Measurements from ENCODE around the gene IFNL2. TPM values are rescaled to one million over a fixed set of nuclear protein-coding genes. Genes with fewer than 3 reads are reported as not detected.
"Not testable (repeated sequence)": the region's sequence is repeated elsewhere in the genome, so short reads cannot be mapped to it uniquely, and the experiment has no call there.

Gene IFNL2
- total RNA-seq, 1 experiment from 2014 or later: not detected

DNA sequence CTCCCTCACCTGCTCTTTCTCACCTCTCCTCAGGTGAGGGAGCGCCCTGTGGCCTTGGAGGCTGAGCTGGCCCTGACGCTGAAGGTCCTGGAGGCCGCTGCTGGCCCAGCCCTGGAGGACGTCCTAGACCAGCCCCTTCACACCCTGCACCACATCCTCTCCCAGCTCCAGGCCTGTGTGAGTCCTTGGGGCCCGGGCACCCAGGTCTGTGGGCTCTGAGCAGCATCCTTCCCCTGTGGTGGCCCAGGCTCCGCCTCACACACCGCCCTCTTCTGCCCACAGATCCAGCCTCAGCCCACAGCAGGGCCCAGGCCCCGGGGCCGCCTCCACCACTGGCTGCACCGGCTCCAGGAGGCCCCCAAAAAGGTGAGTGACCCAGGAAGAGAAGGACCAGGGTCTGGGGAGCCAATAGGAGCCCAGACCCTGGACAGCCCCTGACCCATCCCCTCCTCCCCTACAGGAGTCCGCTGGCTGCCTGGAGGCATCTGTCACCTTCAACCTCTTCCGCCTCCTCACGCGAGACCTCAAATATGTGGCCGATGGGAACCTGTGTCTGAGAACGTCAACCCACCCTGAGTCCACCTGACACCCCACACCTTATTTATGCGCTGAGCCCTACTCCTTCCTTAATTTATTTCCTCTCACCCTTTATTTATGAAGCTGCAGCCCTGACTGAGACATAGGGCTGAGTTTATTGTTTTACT, 29.9 kb downstream of the IFNL2 start:
- DNase-seq (ENCODE audit: low read depth): no peak

DNA sequence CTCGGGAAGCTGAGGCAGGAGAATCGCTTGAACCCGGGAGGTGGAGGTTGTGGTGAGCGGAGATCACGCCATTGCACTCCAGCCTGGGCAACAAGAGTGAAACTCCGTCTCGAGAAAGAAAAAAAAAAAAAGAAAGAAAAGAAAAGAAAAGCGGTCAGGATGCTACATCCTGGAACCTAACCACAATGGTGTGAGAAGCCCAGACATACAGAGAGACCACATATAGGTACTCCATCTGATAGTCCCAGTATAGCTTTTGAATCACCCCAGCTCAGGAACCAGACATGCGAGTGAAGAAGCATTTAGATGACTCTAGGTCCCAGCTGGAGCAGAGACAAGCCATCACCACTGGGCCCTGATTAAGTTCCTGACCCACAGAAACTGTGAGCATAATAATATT, 31.2 kb downstream of the IFNL2 start:
- no peak for DNase-seq (ENCODE audit: low read depth)

DNA sequence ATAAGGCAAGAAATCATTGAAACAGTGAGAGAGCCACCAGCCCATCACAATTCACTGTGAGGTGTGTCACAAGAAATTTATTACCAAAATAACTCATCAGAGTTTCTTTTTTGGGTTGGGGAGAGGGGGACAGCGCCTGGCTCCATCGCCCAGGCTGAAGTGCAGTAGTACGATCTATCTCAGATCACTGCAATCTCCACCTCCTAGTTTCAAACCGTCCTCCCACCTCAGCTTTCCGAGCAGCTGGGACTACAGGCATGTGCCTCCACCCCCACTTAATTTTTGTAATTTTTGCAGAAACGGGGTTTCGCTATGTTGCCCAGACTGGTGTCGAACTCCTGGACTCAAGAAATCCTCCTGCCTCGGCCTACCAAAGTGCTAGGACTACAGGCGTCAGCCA, 31.6 kb downstream of the IFNL2 start:
- no peak for DNase-seq (ENCODE audit: low read depth)

DNA sequence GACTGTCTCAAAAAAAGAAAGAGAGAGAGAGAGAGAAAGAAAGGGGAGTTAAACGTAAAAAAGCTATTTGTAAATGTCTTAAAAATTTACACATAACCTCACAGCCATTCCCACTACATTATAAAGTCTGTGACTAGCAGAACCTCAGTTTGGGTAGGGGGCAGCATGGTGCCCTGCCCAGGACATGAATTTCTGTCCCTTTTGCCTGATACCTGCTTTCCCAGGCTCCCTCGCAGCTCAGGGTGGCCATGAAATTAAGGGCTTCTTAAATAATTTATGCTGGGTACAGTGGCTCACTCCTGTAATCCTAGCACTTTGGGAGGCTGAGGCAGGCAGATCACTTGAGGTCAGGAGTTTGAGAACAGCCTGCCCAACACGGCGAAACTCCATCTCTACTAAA, 32.8 kb downstream of the IFNL2 start:
- DNase-seq (ENCODE audit: low read depth): no peak

DNA sequence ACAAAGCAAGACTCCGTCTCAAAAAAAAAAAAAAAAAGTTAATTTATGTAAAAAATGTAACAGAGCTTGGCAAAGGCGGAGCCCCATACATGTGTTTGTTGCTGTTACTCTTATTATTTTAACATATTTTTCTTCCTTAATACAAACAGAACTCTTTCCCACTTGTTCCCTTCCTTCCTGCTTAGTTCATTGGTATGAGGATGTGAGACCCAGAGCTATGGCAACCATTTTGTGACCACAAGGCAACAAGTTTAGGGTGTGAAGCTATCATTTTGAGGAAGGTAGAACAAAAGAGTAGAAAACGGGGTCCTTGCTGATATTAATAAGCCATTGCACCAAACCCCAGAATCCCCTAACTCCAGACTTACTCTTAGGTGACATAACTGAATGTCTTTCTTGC, 33.4 kb downstream of the IFNL2 start:
- no peak for DNase-seq (ENCODE audit: low read depth)

DNA sequence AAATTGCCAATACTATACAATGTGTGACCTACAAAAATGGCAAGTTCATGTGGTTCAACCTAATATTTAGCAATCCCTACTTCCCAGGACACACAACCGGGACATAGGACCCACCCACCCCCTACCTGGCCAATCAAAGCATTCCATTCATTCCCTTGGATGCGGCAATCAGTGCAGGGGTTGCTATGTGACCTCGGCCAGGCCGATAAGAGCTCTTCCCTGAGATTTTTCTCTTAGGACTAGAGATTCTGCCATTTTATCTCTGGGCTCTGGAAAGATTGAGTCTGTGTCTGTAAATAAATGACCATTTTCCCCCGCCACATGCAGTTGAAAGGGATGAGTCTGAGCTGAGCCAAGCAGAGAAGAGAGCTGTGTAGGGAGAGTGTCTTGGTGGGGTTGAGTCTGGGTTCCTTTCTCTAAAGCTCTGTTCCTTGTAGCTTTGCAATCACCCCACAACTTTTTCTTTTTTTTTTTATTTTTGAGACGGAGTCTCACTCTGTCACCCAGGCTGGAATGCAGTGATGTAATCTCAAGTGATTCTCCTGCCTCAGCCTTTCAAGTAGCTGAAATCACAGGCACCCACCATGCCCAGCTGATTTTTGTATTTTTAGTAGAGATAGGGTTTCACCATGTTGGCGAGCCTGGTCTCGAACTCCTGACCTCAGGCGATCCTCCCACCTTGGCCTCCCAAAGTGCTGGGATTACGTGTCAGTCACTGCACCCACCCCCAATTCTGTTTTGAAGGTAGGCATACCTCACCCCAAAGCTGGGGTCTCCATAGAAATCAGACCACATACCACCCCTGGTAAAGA, 35.4 kb downstream of the IFNL2 start:
- DNase-seq (ENCODE audit: low read depth): no peak

DNA sequence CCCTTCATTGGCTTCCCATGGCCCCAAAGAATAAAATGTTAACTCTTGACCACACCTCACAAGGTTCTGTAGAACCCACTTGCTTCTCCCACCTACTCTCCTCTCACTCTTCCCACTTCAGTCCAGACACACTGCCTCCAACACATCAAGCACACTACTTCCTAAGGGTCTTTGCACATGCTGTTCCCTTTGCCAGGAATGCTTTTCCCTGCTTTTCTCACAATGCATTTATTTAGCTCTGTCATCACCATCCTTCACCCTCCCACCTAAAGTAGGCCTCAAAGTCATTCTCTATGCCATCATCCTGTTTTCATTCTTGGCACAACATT, 36.0 kb downstream of the IFNL2 start:
- DNase-seq (ENCODE audit: low read depth): no peak

DNA sequence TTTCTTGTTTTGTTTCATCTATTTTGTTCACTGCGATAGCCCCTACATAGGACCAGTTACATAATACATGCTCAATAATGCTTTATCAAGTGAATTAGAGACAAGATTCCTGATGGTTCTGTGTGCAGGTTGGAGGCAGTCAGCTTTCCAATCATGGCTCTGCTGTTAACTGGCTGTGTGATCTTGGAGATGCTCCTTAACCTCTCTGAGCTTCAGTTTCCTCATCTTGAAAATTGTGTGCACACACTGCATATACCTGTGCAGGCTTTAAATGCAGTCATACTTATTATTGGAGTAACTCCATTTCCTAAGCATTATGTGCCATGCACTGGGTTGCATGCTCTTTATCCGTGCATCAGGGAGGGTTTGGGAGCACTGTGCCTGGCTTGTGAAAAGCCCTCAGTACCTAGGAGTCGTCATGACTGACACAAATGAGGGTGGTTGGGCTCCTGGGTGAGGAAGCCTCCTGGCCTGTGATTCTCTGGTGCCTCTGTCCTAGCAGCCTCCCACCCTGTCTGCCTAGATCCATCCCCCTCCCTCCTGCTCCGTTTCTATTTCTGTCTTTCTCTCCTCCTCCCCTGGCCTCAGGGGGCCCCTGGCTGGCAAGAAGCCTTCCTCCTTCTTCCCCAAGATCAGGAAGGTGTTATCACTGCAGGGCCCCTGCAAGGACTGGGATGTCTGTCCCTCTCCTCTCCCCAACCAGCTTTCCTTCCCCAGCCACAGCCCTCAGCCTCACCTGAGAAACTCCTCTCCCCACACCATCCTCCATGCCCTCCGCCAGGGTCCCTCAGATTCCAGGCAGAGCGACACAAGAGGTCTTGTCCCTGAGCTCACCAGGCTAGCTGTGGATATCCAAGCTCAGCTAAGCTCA, 36.7 kb downstream of the IFNL2 start:
- DNase-seq (ENCODE audit: low read depth): no peak

DNA sequence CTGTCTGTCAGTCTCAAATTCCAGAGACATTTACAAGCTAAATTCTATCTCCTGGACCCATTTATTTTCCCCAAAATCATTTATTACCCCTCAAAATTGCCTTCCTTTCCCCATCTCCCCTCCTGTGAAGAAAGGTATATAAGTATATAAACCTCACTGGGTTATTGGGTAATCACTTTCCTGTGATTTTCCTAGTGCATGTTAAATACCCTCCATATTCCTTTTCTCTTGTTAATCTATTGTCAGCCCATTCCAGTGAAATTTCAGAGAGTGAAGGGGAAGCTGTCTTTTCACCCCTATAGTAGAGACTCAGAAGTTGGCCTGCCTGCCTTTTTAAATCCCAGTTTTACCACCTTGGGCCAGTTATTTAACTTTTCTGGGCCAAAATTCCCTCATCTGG, 37.9 kb downstream of the IFNL2 start:
- DNase-seq (ENCODE audit: low read depth): no peak

DNA sequence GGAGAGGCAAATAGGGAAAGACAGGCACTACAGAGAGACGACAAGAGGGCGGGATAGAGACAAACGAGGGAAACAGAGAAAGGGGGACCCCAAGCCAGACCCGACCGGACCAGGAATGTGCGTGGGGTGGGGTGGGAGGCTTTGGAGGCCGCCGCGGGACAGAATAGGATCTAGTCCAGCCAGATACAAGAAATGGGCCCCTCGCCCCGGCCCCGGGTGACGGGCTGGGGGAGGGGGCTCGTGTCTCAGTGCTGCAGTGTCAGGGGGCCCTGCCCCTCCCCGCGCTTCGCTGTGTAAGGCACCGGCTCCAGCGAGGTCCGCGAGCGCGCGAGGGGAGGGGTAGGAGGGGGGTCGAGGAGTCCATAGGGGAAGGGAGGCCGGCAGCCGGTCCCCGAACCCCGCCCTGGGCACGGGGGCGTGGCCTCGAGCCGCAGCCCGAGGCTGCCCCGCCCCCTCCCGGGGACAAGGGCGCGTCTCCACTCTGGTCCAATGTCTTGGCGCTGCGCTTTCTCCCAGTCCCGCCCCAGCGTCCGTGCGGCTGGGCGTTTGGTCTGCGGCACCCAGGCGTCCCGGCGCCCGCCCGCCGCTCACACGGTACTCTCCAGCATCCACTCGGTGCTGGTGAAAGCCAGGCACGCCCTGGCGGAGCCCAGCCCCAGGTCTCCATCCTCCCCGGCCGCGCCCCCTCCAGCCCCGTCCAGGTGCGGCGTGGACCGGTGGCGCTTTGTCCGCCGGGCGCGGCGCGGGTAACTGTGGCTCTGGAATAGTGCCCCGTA, 39.0 kb downstream of the IFNL2 start:
- no peak for DNase-seq (ENCODE audit: low read depth)

DNA sequence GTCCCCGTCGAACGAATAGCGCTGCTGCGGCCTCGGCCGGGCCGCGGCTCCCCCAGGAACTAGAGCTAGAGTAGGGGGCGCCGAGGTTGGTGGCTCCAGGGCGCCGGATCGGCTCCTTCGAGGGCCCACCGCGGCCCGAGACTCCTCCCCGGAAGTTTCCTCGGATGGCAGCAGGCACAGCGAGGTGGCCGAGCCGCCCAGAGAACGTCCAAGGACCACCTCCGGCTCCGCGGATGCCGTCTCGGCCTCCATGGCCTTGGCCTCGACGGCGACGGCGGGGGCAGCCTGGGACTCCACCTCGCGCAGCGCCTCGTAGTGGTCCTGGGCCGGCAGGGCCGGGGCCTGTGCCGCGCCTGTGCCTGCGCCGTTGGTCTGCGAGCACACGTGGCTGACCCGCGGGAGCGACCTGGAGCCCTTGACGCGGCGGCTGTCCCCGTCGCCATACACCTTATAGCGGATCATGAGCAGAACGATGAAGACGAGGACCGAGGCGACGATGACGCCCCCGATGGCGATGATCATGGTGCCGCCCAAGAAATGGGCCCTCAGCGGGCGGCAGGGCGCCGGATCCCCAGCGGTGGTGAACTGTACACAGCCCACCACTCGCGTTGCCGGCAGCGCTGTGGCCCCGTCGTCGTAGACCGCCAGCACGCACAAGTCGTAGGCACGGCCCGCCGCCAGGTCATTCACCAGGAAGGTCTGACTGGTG, 39.8 kb downstream of the IFNL2 start:
- DNase-seq (ENCODE audit: low read depth): no peak

DNA sequence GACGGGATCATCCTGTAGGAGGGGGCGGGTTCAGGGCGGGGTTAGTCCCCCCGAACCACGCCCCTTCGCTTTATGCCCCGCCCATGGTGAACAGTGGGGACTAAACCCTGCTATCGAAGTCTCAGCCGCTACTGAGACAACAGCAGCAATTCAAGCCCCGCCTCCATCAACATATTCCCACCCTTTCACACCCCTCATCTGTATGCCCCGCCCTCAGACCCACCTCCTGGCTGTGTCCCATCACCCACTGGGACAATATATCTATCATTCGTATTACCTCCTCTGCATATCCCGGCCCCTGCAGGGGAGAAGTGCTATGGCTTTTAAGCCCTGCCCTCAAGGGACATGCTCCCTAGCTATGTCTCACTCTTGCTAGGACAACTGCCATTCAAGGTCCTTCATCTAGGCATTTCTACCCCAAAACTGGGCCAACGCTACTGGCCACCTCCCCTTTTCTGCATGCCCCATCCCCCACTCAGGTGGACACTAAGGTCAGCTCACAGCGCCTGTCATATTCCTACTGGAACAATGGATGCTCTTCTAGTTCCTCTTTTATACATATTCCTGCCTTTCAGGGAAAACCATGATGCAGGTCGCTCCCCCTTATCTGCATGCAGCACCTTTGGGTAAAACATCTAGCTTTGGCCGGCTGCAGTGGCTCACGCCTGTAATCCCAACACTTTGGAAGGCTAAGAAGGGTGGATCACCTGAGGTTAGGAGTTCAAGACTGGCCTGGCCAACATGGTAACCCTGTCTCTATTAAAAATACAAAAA, 40.5 kb downstream of the IFNL2 start:
- DNase-seq (ENCODE audit: low read depth): no peak

DNA sequence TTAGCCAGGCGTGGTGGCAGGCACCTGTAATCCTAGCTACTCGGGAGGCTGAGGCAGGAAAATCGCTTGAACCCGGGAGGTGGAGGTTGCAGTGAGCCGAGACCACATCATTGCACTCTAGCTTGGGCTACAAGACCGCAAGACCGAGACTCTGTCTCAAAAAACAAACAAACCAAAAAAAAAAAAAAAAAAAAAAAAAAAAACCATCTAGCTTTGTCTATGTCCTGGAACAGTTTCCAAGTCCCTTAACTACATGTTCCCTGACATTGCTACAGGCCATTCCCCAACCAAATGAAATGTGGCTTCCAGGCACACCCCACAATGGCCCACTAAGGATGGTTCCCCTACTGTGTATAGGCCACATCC, 41.1 kb downstream of the IFNL2 start:
- not testable (repeated sequence) for DNase-seq (ENCODE audit: low read depth)

DNA sequence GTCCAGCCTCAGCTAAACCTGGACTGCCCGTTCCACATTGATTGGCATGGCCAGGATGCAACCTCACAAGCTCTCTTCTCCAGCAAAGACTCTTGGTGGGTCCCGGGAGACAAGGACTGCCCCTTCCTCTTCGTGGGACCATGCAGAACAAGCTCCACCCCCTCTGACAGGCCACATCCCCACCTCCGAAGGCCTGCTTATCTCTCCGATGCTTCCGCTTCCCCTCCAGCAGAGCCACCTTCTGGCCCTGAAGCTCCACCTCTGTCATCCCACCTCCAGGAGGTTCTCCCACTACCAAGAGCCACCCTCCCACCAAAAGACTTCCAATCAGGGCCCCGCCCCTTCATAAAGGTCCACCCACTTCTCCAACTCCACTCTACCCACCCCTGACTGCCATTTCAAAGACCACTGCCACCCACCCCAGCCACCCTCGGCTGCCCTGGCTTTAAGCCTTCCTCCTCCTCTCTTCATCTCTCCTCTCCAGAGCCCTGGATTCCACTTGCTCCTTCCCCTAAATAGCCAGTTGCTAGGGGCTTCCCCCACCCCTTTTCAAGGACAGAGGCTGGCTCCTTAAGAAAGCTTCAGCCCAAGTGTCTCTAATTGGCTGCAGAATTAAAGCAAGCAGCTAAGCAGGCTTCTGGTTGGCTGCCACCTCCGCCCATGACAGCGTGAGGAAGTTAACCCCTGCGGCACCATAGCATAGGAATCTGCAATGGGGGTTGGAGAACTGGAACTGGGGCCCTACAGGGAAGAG, 42.5 kb downstream of the IFNL2 start:
- DNase-seq (ENCODE audit: low read depth): no peak

DNA sequence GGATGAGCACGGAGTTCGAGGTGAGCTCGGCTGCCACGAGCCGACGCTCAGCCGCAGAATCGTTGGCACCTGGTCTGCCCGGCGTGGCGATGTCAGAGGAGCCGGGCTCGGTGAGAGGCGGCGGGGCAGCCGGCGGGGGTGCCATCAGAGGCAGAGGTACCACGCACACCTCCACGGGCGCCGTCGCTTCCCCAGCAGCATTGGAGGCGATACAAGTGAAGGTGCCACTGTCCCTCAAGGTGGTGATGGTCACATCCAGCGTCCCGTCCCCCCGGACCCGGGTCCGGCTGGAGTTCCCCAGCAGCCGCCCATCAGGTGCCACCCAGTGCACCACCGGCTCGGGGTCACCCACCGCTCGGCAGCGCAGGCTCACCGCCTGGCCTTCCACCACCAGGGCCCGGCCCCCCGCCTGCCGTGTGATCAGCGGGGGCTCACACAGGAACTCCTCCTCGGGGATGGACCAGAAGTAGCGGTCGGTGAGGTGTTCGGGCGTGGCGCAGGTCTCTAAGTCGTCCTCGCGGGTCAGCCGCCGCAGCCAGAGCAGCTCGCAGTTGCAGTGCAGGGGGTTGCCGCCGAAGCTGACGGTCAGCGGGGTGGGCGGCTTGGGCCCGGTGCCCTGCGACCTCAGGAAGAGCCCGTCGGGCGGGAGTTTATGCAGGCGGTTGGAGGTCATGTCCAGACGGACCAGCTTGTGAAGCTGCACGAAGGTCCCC, 46.0 kb downstream of the IFNL2 start:
- DNase-seq (ENCODE audit: low read depth): no peak

DNA sequence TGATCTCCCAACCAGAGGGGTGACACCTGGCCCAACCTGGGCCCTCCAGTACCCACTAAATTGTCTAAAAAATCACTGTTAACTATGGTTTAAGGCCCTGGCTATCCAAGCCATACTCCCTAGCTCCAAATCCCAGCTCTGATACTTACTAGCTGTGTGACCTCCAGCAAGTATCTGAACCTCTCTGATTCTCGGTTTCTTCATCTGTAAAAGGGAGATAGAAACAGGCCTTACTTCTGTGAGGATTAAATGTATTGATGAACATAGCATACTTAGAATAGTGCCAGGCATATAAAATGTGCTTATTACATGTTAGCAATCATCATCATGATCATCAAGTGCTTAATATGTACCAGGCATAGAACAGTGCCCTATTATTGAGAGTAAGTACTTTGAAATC, 47.7 kb downstream of the IFNL2 start:
- DNase-seq (ENCODE audit: low read depth): no peak

DNA sequence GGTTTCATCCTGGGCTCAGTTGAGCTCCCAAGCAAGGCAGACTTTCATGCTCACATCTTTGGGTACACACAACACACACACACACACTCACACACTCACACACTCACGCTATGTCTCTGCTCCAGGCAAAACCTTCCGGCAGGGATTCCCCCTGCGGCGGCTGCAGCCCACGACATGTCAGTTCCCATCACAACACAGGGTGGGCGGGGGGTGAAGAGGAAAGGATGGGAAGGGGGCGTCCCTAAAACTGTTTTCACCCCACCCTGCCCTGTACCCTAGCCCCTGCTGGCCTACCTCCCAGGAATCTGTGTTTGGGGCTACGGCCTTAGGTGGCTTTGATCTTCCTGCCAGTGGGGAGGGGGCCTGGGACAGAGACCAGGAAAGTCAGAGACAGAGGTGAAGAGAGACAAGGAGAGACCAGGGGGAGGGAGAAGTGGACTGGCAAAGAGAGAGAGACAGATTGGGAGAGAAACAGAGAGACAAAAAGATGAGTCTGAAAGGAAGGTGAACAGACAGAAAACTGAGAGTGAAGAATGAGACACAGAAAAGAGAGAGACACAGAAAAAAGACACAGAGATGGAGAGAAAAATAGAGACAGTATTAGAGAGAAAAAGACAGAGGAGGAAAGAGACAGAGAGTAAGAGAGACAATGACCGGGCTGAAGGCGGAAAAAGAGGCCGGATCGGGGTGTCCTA, 48.6 kb downstream of the IFNL2 start:
- DNase-seq (ENCODE audit: low read depth): no peak

DNA sequence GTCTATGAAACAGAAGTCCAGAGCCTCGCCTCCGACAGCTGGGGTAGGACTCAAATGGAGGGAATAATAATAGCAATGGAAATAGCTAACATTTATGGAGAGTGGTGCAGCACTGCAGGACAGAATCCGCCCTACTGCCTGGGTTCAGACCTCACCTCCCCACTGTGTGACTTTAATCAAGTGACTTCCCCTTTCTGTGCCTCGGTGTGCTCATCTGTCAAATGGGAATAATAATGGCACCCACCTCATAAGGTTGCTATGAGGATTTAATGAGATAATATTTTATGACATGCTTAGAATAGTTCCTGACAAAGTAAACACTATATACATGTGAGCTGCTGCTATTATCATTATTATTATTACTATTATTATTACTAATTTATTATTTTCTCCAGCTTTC, 49.3 kb downstream of the IFNL2 start:
- DNase-seq (ENCODE audit: low read depth): no peak

Measured in Daoy (cell line).